Measurements from ENCODE around the gene RPS5. TPM values are rescaled to one million over a fixed set of nuclear protein-coding genes. Genes with fewer than 3 reads are reported as not detected.
A peak's percentile ranks its signal among the peaks of the same experiment; 100 is the strongest.
"Not testable (repeated sequence)": the region's sequence is repeated elsewhere in the genome, so short reads cannot be mapped to it uniquely, and the experiment has no call there.

The RPS5 gene
- total RNA-seq, 1 donor from 2014 or later = 634 TPM

DNA sequence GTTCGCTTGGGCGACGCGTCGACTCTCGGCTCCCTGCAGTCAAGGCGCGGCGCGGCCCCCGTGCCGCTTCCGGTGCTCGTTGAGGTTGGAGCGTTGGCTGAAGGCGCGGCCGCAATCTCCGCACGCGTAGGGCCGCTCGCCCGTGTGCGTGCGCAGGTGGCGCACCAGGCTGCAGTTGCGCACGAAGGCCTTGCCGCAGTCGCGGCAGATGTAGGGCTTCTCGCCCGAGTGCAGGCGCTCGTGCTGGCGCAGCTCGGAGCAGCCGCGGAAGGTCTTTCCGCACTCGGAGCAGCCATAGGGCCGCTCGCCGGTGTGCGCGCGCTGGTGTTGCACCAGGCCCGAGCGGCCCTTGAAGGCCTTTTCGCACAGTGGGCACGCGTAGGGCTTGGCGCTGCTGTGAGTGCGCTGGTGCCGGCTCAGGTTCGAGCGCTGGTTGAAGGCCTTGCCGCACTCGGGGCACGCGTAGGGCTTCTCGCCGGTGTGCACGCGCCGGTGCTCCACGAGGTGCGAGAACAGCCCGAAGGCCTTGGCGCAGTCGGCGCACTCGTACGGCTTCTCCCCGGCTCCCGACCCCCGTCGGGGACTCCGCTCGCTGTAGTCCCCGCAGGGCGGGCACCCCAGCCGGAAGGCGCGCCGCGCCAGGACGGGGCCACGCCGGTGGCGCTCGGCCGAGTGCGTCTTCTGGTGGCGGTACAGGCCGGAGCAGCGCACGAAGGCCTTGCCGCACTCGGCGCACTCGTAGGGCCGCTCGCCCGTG lies 19.2 kb upstream of the RPS5 start:
- H3K27me3 Mint-ChIP-seq (ENCODE audit: low read depth) = no peaks in the 10 kb centered on the region
- no peak for DNase-seq (ENCODE audit: low spot score)
- no peak overlapping the region for H3K27ac Mint-ChIP-seq (ENCODE audit: unreplicated experiment)
- TF ChIP-seq, protein P1, sequence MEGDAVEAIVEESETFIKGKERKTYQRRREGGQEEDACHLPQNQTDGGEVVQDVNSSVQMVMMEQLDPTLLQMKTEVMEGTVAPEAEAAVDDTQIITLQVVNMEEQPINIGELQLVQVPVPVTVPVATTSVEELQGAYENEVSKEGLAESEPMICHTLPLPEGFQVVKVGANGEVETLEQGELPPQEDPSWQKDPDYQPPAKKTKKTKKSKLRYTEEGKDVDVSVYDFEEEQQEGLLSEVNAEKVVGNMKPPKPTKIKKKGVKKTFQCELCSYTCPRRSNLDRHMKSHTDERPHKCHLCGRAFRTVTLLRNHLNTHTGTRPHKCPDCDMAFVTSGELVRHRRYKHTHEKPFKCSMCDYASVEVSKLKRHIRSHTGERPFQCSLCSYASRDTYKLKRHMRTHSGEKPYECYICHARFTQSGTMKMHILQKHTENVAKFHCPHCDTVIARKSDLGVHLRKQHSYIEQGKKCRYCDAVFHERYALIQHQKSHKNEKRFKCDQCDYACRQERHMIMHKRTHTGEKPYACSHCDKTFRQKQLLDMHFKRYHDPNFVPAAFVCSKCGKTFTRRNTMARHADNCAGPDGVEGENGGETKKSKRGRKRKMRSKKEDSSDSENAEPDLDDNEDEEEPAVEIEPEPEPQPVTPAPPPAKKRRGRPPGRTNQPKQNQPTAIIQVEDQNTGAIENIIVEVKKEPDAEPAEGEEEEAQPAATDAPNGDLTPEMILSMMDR (IDR thresholded peaks at IDR 0.05) = no peak
- H3K4me1 Mint-ChIP-seq (ENCODE audit: low read depth) = no peaks in the 10 kb centered on the region
- H3K4me3 Mint-ChIP-seq (ENCODE audit: unreplicated experiment) = no peak overlapping the region
- peaks cover 3% of the 10 kb centered on the region for H3K36me3 Mint-ChIP-seq (ENCODE audit: low read depth)
- H3K9me3 Mint-ChIP-seq (ENCODE audit: low read depth) = no peaks in the 10 kb centered on the region

DNA sequence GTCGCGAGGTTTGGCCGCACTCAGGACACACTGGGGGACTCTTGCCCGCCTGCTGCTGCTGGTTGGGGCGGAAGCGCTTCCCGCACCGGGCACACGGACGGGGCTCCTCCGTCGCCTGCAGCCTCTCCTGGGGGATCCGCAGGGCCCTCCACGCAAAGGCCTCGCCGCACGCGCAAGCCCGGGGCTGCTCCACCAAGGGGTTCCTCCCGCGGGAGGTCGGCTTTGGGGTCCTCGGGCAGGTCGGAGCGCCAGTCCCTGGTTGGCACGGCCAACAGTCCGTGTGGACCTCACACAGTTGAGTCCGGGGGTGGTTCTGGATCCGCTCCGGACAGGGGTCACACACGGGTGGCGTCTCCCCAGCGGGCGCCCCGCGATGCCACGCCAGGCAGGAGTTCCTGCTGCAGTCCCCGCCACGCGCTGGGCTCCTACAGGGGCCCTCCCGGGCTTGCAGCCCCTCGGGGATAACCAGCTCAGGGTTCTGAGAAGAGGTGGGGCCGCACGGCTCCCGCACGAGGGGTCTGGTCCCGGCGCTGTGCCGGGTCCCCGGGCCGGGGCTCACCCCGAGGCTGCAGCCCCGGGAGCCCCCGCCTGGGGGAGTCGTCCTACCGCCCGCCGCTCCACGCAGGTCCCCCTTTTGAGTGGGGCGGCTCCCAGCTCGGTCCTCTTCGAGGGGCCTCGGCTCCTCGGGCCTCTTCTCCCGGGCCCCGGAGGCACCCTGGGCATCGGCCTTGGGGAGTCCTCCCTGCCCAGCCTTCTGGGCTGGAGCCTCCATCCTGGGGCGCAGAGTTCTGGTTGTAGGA lies 18.3 kb upstream of the RPS5 start:
- Mint-ChIP-seq H3K4me3 (ENCODE audit: unreplicated experiment) (no peak overlapping the region), H3K36me3 (ENCODE audit: low read depth) (peaks cover 3% of the 10 kb centered on the region), H3K27me3 (ENCODE audit: low read depth) (no peaks in the 10 kb centered on the region), H3K9me3 (ENCODE audit: low read depth) (no peaks in the 10 kb centered on the region), H3K4me1 (ENCODE audit: low read depth) (no peaks in the 10 kb centered on the region), H3K27ac (ENCODE audit: unreplicated experiment) (no peak overlapping the region)
- DNase-seq (ENCODE audit: low spot score) = no peak
- TF ChIP-seq, protein P1 (IDR thresholded peaks at IDR 0.05) = no peak

DNA sequence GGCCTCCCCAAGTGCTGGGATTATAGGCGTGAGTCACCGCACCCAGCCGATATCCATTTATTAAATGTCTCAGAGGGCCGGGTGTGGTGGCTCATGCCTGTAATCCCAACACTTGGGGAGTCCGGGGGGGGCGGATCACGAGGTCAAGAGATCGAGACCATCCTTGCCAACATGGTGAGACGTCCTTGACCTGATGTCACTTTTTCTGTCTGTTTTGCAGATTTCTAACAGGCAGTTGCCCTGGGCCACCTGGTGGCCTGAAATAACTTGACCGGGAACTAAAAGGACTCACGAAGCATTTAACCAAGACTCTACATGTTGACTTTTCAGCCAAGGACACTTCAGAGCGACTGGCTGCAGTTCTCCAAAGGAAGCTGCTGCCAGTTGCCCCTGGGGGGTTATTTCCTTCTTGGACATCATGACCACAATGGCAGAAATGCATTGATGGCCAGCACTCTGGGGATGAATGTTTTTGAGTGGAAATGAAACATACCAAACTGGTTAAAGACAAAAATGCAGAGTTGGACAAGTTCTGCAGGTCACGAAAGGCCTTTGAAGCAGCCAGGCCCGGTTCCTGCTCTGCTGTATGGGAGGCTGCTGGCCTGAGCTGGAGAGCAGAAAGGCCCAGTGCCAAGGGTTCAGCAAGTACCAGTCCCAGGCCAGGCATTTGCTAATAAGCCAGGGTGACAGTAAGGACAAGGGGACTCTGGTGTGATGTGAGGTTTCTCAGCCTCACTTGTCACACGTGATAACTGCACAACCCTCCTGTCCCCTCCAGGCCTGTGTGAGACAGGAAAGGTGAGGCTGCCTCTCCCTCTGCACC lies 14.5 kb upstream of the RPS5 start:
- no peaks in the 10 kb centered on the region for H3K27me3 Mint-ChIP-seq (ENCODE audit: low read depth)
- TF ChIP-seq, protein P1 (IDR thresholded peaks at IDR 0.05) = peak; percentile 50
- DNase-seq (ENCODE audit: low spot score) = no peak

DNA sequence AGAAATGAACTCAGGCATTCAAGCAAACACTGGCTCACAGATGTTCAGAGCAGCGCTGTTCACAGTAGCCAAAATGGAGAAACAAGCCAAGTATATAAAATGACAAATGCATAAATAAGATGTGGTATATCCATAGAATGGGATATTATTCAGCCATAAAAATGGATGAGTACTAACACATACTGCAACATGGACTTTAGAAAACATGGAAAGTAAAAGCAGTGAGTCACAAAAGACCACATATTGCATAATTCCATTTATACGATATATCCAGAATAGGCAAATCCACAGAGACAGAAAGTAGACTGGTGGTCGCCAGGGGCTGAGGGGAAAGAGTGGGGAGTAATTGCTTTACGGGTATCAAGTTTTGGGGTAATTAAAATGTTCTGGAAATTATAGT lies 12.9 kb upstream of the RPS5 start:
- H3K27me3 Mint-ChIP-seq (ENCODE audit: low read depth) = no peaks in the 10 kb centered on the region
- H3K27ac Mint-ChIP-seq (ENCODE audit: unreplicated experiment) = no peak overlapping the region
- H3K4me1 Mint-ChIP-seq (ENCODE audit: low read depth) = no peaks in the 10 kb centered on the region
- no peaks in the 10 kb centered on the region for H3K36me3 Mint-ChIP-seq (ENCODE audit: low read depth)
- DNase-seq (ENCODE audit: low spot score) = no peak
- H3K4me3 Mint-ChIP-seq (ENCODE audit: unreplicated experiment) = no peak overlapping the region
- TF ChIP-seq, protein P1 (IDR thresholded peaks at IDR 0.05) = no peak
- H3K9me3 Mint-ChIP-seq (ENCODE audit: low read depth) = no peaks in the 10 kb centered on the region

More for the DNA sequence above, 14.5 kb upstream of the RPS5 start:
- no peak overlapping the region for H3K27ac Mint-ChIP-seq (ENCODE audit: unreplicated experiment)
- no peaks in the 10 kb centered on the region for H3K9me3 Mint-ChIP-seq (ENCODE audit: low read depth)
- no peaks in the 10 kb centered on the region for H3K36me3 Mint-ChIP-seq (ENCODE audit: low read depth)
- no peaks in the 10 kb centered on the region for H3K4me1 Mint-ChIP-seq (ENCODE audit: low read depth)
- H3K4me3 Mint-ChIP-seq (ENCODE audit: unreplicated experiment) = no peak overlapping the region

DNA sequence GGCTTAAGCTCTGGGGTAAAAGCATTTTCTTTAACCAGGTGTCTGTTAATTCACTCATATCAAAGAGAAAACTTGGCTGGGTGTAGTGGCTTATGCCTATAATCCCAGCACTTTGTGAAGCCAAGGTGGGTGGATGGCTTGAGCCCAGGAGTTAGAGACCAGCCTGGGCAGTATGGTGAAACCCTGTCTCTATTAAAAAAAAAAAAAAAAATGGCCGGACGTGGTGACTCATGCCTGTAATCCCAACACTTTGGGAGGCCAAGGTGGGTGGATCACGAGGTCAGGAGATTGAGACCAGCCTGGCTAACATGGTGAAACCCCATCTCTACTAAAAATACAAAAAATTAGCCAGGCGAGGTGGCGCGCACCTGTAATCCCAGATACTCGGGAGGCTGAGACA lies 10.3 kb upstream of the RPS5 start:
- H3K4me3 Mint-ChIP-seq (ENCODE audit: unreplicated experiment); H3K27ac Mint-ChIP-seq (ENCODE audit: unreplicated experiment); H3K27me3 Mint-ChIP-seq (ENCODE audit: low read depth); H3K36me3 Mint-ChIP-seq (ENCODE audit: low read depth); DNase-seq (ENCODE audit: low spot score); H3K9me3 Mint-ChIP-seq (ENCODE audit: low read depth): not testable (repeated sequence)
- H3K4me1 Mint-ChIP-seq (ENCODE audit: low read depth) = peaks cover 15% of the 10 kb centered on the region

All from chondrocyte (in vitro differentiated cells).